ENCODE results near the gene PPP1R12B. TPM values are rescaled to one million over a fixed set of nuclear protein-coding genes. Genes with fewer than 3 reads are reported as not detected.
A peak's percentile ranks its signal among the peaks of the same experiment; 100 is the strongest.
"Not testable (repeated sequence)": the region's sequence is repeated elsewhere in the genome, so short reads cannot be mapped to it uniquely, and the experiment has no call there.

The PPP1R12B gene
- total RNA-seq, 1 experiment from 2014 or later: 17.0 TPM

DNA sequence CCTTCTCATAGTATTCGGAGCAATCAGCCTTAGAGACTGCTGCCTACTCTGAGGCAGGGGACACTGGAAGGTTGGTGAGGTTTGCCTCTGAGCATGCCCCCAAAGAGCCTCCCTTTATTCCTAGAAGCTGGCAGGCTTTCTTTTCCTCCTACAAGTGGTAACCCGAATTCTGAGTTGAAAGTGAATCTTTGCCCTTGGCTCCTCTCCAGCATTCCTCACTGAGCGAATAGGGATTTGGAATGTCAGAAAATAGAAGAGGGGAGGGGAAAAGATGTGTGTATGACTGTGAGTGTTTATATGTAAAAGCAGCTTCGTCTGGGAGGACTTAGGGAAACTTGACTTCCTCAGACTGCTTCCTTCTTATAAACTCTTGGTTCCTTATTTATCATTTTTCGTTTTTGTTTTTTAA lies 190.7 kb downstream of the PPP1R12B start:
- POLR2A ChIA-PET (ENCODE audit: low non-redundant PET); H3K9me3 ChIP-seq (ENCODE audit: low read depth, low read length, poor library complexity, severe bottlenecking); H3K36me3 ChIP-seq (ENCODE audit: insufficient read depth, low read length, poor library complexity, severe bottlenecking); intact Hi-C loops (cut with micrococcal nuclease; ENCODE audit: unreplicated experiment); H3K4me3 ChIP-seq (ENCODE audit: low read depth, low read length, poor library complexity, severe bottlenecking); H3K27me3 ChIP-seq (replicated peaks; ENCODE audit: insufficient read depth, low read depth, low read length, poor library complexity); BruUV-seq (replicated peaks); CTCF ChIA-PET: not testable (repeated sequence)
- peaks cover 11% of the 10 kb centered on the region for H3K4me1 ChIP-seq (ENCODE audit: insufficient read depth, low read length, poor library complexity, severe bottlenecking)
- peak overlapping the region; percentile 16 for H3K27ac ChIP-seq (ENCODE audit: low read depth, low read length, poor library complexity, severe bottlenecking)
- DNase-seq (ENCODE audit: low spot score): peak; percentile 56

- BruUV-seq (replicated peaks); CTCF ChIA-PET; H3K36me3 ChIP-seq (ENCODE audit: insufficient read depth, low read length, poor library complexity, severe bottlenecking); H3K27me3 ChIP-seq (replicated peaks; ENCODE audit: insufficient read depth, low read depth, low read length, poor library complexity); DNase-seq (ENCODE audit: low spot score); H3K9me3 ChIP-seq (ENCODE audit: low read depth, low read length, poor library complexity, severe bottlenecking); POLR2A ChIA-PET (ENCODE audit: low non-redundant PET); H3K27ac ChIP-seq (ENCODE audit: low read depth, low read length, poor library complexity, severe bottlenecking); intact Hi-C loops (cut with micrococcal nuclease; ENCODE audit: unreplicated experiment); H3K4me3 ChIP-seq (ENCODE audit: low read depth, low read length, poor library complexity, severe bottlenecking): not testable (repeated sequence)
- H3K4me1 ChIP-seq (ENCODE audit: insufficient read depth, low read length, poor library complexity, severe bottlenecking): peaks cover 11% of the 10 kb centered on the region
Observed at GRCh38 chr1:202539583-202539982, 191.1 kb downstream of the PPP1R12B start.

GRCh38 chr1:202540014-202540413 lies 191.5 kb downstream of the PPP1R12B start:
- no TSS peak for BruUV-seq (replicated peaks)
- Histone ChIP-seq H3K27me3 (replicated peaks; ENCODE audit: insufficient read depth, low read depth, low read length, poor library complexity) (no peaks in the 10 kb centered on the region), H3K4me3 (ENCODE audit: low read depth, low read length, poor library complexity, severe bottlenecking) (no peak overlapping the region), H3K36me3 (ENCODE audit: insufficient read depth, low read length, poor library complexity, severe bottlenecking) (no peaks in the 10 kb centered on the region), H3K4me1 (ENCODE audit: insufficient read depth, low read length, poor library complexity, severe bottlenecking) (peaks cover 11% of the 10 kb centered on the region), H3K27ac (ENCODE audit: low read depth, low read length, poor library complexity, severe bottlenecking) (no peak overlapping the region), H3K9me3 (ENCODE audit: low read depth, low read length, poor library complexity, severe bottlenecking) (no peaks in the 10 kb centered on the region)
- intact Hi-C loops (cut with micrococcal nuclease; ENCODE audit: unreplicated experiment): no loop called here
- DNase-seq (ENCODE audit: low spot score): no peak
- ChIA-PET POLR2A (ENCODE audit: low non-redundant PET) (no interaction called here), CTCF (no interaction called here)
- TF ChIP-seq EZH2 (IDR thresholded peaks at IDR 0.05; ENCODE audit: borderline replicate concordance, low read depth, low read length, poor library complexity, severe bottlenecking) (no peak), CTCF (conservative IDR thresholded peaks at IDR 0.05; ENCODE audit: low read depth, low read length) (no peak)

DNA sequence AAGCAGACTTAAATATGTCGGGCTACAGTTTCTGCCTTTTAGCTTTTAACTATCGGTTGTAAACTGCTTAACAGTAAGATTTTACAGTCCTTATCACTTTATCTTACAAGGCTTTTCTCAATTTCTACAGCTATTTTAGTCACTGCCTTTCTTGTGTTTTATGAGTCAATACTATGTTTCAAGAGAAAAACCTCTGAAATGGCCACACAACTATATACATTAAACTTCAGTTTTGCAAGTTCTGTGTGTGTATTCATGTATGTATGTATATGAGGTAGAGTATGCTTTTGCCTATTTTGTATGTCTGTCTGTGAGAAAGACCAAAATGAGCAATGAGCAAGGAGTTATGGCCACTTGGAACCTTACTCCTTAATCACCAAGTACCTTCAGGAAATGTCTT lies 191.9 kb downstream of the PPP1R12B start:
- Histone ChIP-seq H3K9me3 (ENCODE audit: low read depth, low read length, poor library complexity, severe bottlenecking) (no peaks in the 10 kb centered on the region), H3K27ac (ENCODE audit: low read depth, low read length, poor library complexity, severe bottlenecking) (no peak overlapping the region), H3K4me3 (ENCODE audit: low read depth, low read length, poor library complexity, severe bottlenecking) (no peak overlapping the region), H3K36me3 (ENCODE audit: insufficient read depth, low read length, poor library complexity, severe bottlenecking) (no peaks in the 10 kb centered on the region), H3K27me3 (replicated peaks; ENCODE audit: insufficient read depth, low read depth, low read length, poor library complexity) (no peaks in the 10 kb centered on the region), H3K4me1 (ENCODE audit: insufficient read depth, low read length, poor library complexity, severe bottlenecking) (peaks cover 11% of the 10 kb centered on the region)
- intact Hi-C loops (cut with micrococcal nuclease; ENCODE audit: unreplicated experiment): no loop called here
- DNase-seq (ENCODE audit: low spot score): no peak
- POLR2A ChIA-PET (ENCODE audit: low non-redundant PET): no interaction called here
- no TSS peak for BruUV-seq (replicated peaks)
- CTCF ChIA-PET: no interaction called here
- TF ChIP-seq CTCF (conservative IDR thresholded peaks at IDR 0.05; ENCODE audit: low read depth, low read length) (no peak), EZH2 (IDR thresholded peaks at IDR 0.05; ENCODE audit: borderline replicate concordance, low read depth, low read length, poor library complexity, severe bottlenecking) (no peak)

- intact Hi-C loops (cut with micrococcal nuclease; ENCODE audit: unreplicated experiment); POLR2A ChIA-PET (ENCODE audit: low non-redundant PET); CTCF ChIA-PET; H3K4me3 ChIP-seq (ENCODE audit: low read depth, low read length, poor library complexity, severe bottlenecking); H3K36me3 ChIP-seq (ENCODE audit: insufficient read depth, low read length, poor library complexity, severe bottlenecking); H3K27me3 ChIP-seq (replicated peaks; ENCODE audit: insufficient read depth, low read depth, low read length, poor library complexity); DNase-seq (ENCODE audit: low spot score); H3K27ac ChIP-seq (ENCODE audit: low read depth, low read length, poor library complexity, severe bottlenecking); H3K9me3 ChIP-seq (ENCODE audit: low read depth, low read length, poor library complexity, severe bottlenecking); BruUV-seq (replicated peaks): not testable (repeated sequence)
- H3K4me1 ChIP-seq (ENCODE audit: insufficient read depth, low read length, poor library complexity, severe bottlenecking): peaks cover 11% of the 10 kb centered on the region
Observed at GRCh38 chr1:202540858-202541257, 192.4 kb downstream of the PPP1R12B start.

DNA sequence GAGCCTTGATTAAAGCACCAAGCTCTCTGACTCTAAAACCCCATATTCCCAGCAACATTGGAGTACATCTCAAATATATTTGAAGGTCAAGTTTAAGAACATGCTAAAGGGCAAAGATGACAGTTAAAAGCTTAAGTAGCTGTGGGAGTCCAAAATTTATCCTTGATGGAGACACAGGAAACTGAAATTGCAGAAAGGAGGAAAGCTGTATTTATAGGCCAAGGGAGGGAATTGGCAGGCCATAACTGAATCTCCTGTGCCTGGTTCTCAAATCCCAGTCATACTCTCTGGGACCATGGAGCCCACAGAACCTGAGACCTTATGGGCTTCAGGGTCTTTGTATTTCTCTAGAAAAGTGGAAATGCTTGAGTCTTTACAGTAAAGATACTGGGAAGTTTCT lies 193.9 kb downstream of the PPP1R12B start:
- H3K27me3 ChIP-seq (replicated peaks; ENCODE audit: insufficient read depth, low read depth, low read length, poor library complexity); POLR2A ChIA-PET (ENCODE audit: low non-redundant PET); intact Hi-C loops (cut with micrococcal nuclease; ENCODE audit: unreplicated experiment); H3K9me3 ChIP-seq (ENCODE audit: low read depth, low read length, poor library complexity, severe bottlenecking); H3K36me3 ChIP-seq (ENCODE audit: insufficient read depth, low read length, poor library complexity, severe bottlenecking); CTCF ChIA-PET; H3K27ac ChIP-seq (ENCODE audit: low read depth, low read length, poor library complexity, severe bottlenecking); DNase-seq (ENCODE audit: low spot score); H3K4me3 ChIP-seq (ENCODE audit: low read depth, low read length, poor library complexity, severe bottlenecking); BruUV-seq (replicated peaks): not testable (repeated sequence)
- H3K4me1 ChIP-seq (ENCODE audit: insufficient read depth, low read length, poor library complexity, severe bottlenecking): peaks cover 16% of the 10 kb centered on the region

Measured in A673 (cell line).